ENCODE data around the gene ZNF70.

Gene ZNF70

DNA sequence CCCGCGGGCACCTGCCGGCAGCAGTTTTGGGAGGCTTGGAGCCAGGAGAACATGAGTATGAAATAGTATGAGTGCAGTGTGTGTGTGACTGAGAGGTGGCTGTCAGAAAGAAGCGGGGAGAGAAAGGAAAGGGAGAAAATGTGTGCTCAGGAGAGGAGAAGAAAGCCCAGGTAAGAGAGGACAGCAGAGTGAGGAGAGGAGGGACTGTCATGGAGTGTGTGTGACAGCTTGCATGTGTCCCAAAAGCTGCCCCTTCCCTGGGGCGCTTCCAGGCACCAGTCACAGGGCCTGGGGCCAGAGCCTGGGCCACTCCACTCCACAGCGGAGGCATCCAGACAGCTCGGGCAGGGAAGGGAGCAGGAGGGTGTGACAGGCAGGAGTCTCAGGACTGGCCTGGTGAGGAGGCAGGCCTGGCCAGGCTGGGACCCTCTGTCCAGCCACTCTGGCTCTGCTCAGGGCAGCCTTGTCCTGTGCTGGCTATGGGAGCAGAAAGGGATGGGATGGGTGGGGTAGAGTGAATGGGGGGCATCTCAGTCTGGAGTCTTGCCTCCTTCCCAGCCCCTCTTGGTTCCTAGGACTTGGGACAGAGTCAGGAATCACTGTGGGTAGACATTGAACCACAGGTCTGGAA is 22.7 kb upstream of the ZNF70 start:
- Histone ChIP-seq H3K4me2 (ENCODE audit: low read depth, low read length) (peak overlapping the region; percentile 98), H3F3A (ENCODE audit: insufficient read depth, low read length) (peaks cover 12% of the 10 kb centered on the region), H3K27me3 (replicated peaks; ENCODE audit: insufficient read depth, low read length) (no peaks in the 10 kb centered on the region), H3K4me3 (ENCODE audit: low read length) (peak overlapping the region; percentile 55; the same call in 1 of the 2 replicates), H3K9ac (ENCODE audit: low read length) (peak overlapping the region; percentile 38; the same call in 1 of the 2 replicates), H2AFZ (ENCODE audit: low read length) (peak overlapping the region; percentile 82; the same call in 1 of the 2 replicates), H3K36me3 (replicated peaks; ENCODE audit: insufficient read depth, low read length) (no peaks in the 10 kb centered on the region), H3K9me2 (replicated peaks; ENCODE audit: insufficient read depth, low read length) (no peaks in the 10 kb centered on the region), H3K27ac (ENCODE audit: low read length) (no peak overlapping the region), H4K20me1 (ENCODE audit: insufficient read depth, low read length) (no peaks in the 10 kb centered on the region), H3K4me1 (ENCODE audit: low read length) (peaks cover 14% of the 10 kb centered on the region), H3K9me3 (replicated peaks; ENCODE audit: insufficient read depth, low read length) (no peaks in the 10 kb centered on the region), H3K79me2 (ENCODE audit: low read length) (no peaks in the 10 kb centered on the region)
- DNase-seq: no peak
- TF ChIP-seq, protein P1, sequence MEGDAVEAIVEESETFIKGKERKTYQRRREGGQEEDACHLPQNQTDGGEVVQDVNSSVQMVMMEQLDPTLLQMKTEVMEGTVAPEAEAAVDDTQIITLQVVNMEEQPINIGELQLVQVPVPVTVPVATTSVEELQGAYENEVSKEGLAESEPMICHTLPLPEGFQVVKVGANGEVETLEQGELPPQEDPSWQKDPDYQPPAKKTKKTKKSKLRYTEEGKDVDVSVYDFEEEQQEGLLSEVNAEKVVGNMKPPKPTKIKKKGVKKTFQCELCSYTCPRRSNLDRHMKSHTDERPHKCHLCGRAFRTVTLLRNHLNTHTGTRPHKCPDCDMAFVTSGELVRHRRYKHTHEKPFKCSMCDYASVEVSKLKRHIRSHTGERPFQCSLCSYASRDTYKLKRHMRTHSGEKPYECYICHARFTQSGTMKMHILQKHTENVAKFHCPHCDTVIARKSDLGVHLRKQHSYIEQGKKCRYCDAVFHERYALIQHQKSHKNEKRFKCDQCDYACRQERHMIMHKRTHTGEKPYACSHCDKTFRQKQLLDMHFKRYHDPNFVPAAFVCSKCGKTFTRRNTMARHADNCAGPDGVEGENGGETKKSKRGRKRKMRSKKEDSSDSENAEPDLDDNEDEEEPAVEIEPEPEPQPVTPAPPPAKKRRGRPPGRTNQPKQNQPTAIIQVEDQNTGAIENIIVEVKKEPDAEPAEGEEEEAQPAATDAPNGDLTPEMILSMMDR (IDR thresholded peaks at IDR 0.05; ENCODE audit: low read length): no peak
- no peak for TF ChIP-seq EZH2phosphoT487 (IDR thresholded peaks at IDR 0.05; ENCODE audit: low read length)
- TF ChIP-seq EZH2 (optimal IDR thresholded peaks at IDR 0.05; ENCODE audit: low read depth, low read length): no peak

DNA sequence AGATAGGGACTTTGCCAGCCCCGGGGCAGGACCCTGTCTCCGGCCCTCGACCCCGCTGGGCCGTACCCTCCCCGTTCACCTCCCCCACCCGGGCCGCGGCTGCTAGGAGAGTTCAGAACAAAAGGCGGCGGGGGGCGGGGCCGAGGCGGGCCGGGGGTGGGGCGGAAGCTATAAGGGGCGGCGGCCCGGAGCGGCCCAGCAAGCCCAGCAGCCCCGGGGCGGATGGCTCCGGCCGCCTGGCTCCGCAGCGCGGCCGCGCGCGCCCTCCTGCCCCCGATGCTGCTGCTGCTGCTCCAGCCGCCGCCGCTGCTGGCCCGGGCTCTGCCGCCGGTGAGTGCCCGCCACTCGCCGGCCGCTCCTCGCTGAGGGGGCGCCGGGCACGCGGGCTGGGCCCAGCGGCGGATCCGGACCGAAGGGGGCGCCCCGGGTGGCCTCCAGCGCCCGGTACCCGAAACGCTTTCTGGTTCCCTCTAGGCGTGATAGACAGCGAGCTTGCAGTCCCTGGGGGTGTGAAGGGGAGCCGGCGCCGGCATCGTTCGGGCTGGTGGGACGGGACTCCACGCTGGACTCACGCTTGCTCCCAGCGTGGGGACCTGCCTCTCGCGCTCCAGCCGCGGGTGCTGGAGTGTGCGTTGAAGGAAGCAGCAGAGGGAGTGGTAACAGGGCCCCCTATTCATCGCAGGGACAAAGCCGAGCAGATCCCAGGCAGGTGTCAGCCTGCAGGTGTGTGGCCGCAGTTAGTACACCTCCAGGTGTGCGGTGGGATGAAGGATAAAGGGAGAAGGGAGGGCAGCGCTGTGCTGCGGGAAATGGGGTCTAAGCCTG is 21.9 kb upstream of the ZNF70 start, which contains the start of gene MMP11:
Gene MMP11 (plus strand): TSS at position 201 of the 825 bp plus-strand sequence. CDS start 22 bp downstream, at position 223.
- no peaks in the 10 kb centered on the region for H3K27me3 ChIP-seq (replicated peaks; ENCODE audit: insufficient read depth, low read length)
- peak within 1 kb of the TSS; percentile 94 for H2AFZ ChIP-seq (ENCODE audit: low read length)
- H3K79me2 ChIP-seq (ENCODE audit: low read length): peaks cover 4% of the 10 kb centered on the region
- H3K27ac ChIP-seq (ENCODE audit: low read length): no peak within 1 kb of the TSS
- H3K9ac ChIP-seq (ENCODE audit: low read length): peak within 1 kb of the TSS; percentile 38; the same call in 1 of the 2 replicates
- peak within 1 kb of the TSS; percentile 98 for H3K4me2 ChIP-seq (ENCODE audit: low read depth, low read length)
- no peak for TF ChIP-seq EZH2phosphoT487 (IDR thresholded peaks at IDR 0.05; ENCODE audit: low read length)
- TF ChIP-seq EZH2 (optimal IDR thresholded peaks at IDR 0.05; ENCODE audit: low read depth, low read length): no peak
- TF ChIP-seq, protein P1 (IDR thresholded peaks at IDR 0.05; ENCODE audit: low read length): no peak; the same call in 1 of the 2 replicates
- no peaks in the 10 kb centered on the region for H4K20me1 ChIP-seq (ENCODE audit: insufficient read depth, low read length)
- DNase-seq: peak; percentile 60
- peaks cover 12% of the 10 kb centered on the region for H3F3A ChIP-seq (ENCODE audit: insufficient read depth, low read length)
- no peaks in the 10 kb centered on the region for H3K36me3 ChIP-seq (replicated peaks; ENCODE audit: insufficient read depth, low read length)
- peaks cover 14% of the 10 kb centered on the region for H3K4me1 ChIP-seq (ENCODE audit: low read length)
- no peaks in the 10 kb centered on the region for H3K9me3 ChIP-seq (replicated peaks; ENCODE audit: insufficient read depth, low read length)
- peak within 1 kb of the TSS; percentile 59 for H3K4me3 ChIP-seq (ENCODE audit: low read length)
- H3K9me2 ChIP-seq (replicated peaks; ENCODE audit: insufficient read depth, low read length): no peaks in the 10 kb centered on the region

DNA sequence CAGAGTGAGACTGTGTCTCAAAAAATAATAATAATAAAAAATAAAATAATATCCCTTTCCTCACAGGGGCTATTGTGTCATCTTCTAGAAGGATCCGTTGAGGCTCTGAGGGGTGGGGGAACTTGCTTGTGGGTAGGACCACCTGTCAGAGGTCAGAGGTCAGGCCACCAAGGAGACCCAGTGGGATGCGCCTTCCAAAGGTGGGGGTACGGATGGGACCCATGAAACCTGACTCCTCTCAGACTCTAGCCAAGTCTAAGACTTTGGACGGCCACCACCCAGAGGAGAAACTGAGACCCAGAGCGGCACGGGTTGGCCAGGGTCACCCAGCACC is 21.4 kb upstream of the ZNF70 start:
- Histone ChIP-seq H3K27me3 (replicated peaks; ENCODE audit: insufficient read depth, low read length) (no peaks in the 10 kb centered on the region), H3K4me3 (ENCODE audit: low read length) (peak overlapping the region; percentile 59), H4K20me1 (ENCODE audit: insufficient read depth, low read length) (no peaks in the 10 kb centered on the region), H3K4me1 (ENCODE audit: low read length) (peaks cover 14% of the 10 kb centered on the region), H3K9me3 (replicated peaks; ENCODE audit: insufficient read depth, low read length) (no peaks in the 10 kb centered on the region), H3K27ac (ENCODE audit: low read length) (no peak overlapping the region), H3K79me2 (ENCODE audit: low read length) (peaks cover 9% of the 10 kb centered on the region), H2AFZ (ENCODE audit: low read length) (peak overlapping the region; percentile 94), H3K9ac (ENCODE audit: low read length) (peak overlapping the region; percentile 32; the same call in 1 of the 2 replicates), H3K9me2 (replicated peaks; ENCODE audit: insufficient read depth, low read length) (no peaks in the 10 kb centered on the region), H3K4me2 (ENCODE audit: low read depth, low read length) (peak overlapping the region; percentile 96), H3F3A (ENCODE audit: insufficient read depth, low read length) (peaks cover 12% of the 10 kb centered on the region), H3K36me3 (replicated peaks; ENCODE audit: insufficient read depth, low read length) (no peaks in the 10 kb centered on the region)
- TF ChIP-seq, protein P1 (IDR thresholded peaks at IDR 0.05; ENCODE audit: low read length): no peak
- TF ChIP-seq EZH2 (optimal IDR thresholded peaks at IDR 0.05; ENCODE audit: low read depth, low read length) (no peak), EZH2phosphoT487 (IDR thresholded peaks at IDR 0.05; ENCODE audit: low read length) (no peak)
- no peak for DNase-seq
